Endodermal cell (in vitro differentiated cells): ENCODE data around the gene KDM1B. TPM values are rescaled to one million over a fixed set of nuclear protein-coding genes. Genes with fewer than 3 reads are reported as not detected.
A peak's percentile ranks its signal among the peaks of the same experiment; 100 is the strongest.
"Not testable (repeated sequence)": the region's sequence is repeated elsewhere in the genome, so short reads cannot be mapped to it uniquely, and the experiment has no call there.

Experiments used
- DNase-seq: peaks from one replicate; pipeline ENCODE4 v3.0.0-alpha.2; 2017
- H3K27ac ChIP-seq: 2 replicates; pipeline ENCODE4 v1.5.1; 2013; ENCODE audit warnings: mild to moderate bottlenecking, low read depth, low read length, moderate library complexity
- H3K27me3 ChIP-seq: 2 replicates; pipeline ENCODE4 v1.6.1; 2013; ENCODE audit warnings: mild to moderate bottlenecking, low read length, moderate library complexity; ENCODE audit not compliant: insufficient read depth, control insufficient read depth, poor library complexity, severe bottlenecking
- H3K36me3 ChIP-seq: 2 replicates; pipeline ENCODE4 v1.7.0; 2013; ENCODE audit warnings: mild to moderate bottlenecking, low read length, moderate library complexity; ENCODE audit not compliant: control insufficient read depth, insufficient read depth
- H3K4me1 ChIP-seq: one replicate; pipeline ENCODE4 v1.7.0; 2013; ENCODE audit warnings: low read length; ENCODE audit not compliant: control insufficient read depth, insufficient read depth
- H3K4me3 ChIP-seq: 2 replicates; pipeline ENCODE4 v1.5.1; 2013; ENCODE audit warnings: mild to moderate bottlenecking, low read length, moderate library complexity
- H3K9ac ChIP-seq: 2 replicates; pipeline ENCODE4 v1.6.1; 2013; ENCODE audit warnings: mild to moderate bottlenecking, low read length, moderate library complexity; ENCODE audit not compliant: poor library complexity, severe bottlenecking; ENCODE audit errors: extremely low read depth
- H3K9me3 ChIP-seq: 2 replicates; pipeline ENCODE4 v1.6.1; 2013; ENCODE audit warnings: mild to moderate bottlenecking, low read length, moderate library complexity; ENCODE audit not compliant: control insufficient read depth
- H3K27ac Mint-ChIP-seq: 2 replicates; pipeline ENCODE4 v1.8.0; 2020; ENCODE audit warnings: mixed read lengths
- H3K27me3 Mint-ChIP-seq: 2 replicates; pipeline ENCODE4 v1.8.0; 2021; ENCODE audit warnings: mild to moderate bottlenecking, mixed read lengths; ENCODE audit not compliant: insufficient read depth
- H3K36me3 Mint-ChIP-seq: 2 replicates; pipeline ENCODE4 v1.8.0; 2020; ENCODE audit warnings: low read depth, mixed read lengths
- H3K4me1 Mint-ChIP-seq: 2 replicates; pipeline ENCODE4 v1.8.0; 2020; ENCODE audit warnings: mixed read lengths
- H3K4me3 Mint-ChIP-seq: 2 replicates; pipeline ENCODE4 v1.8.0; 2020; ENCODE audit warnings: mild to moderate bottlenecking, moderate library complexity, mixed read lengths
- H3K9me3 Mint-ChIP-seq: 2 replicates; pipeline ENCODE4 v1.8.0; 2020; ENCODE audit warnings: mild to moderate bottlenecking, mixed read lengths
- CTCF ChIP-seq: fragments of 200-600 bp; sonication (generic); conservative IDR thresholded peaks from 2 replicates; pipeline ENCODE4 v1.5.0; 2021; ENCODE audit warnings: antibody characterized with exemption, mild to moderate bottlenecking
- WGBS, 2 experiments: methylation state at CpG; one replicate each; pipeline versions ENCODE4 v1.1.5 to v1.1.7; 2013; ENCODE audit warnings: missing lambda C conversion rate in 2 of 2, mixed read lengths in 1 of 2; ENCODE audit not compliant: insufficient coverage in 1 of 2, insufficient read length in 1 of 2; 5-methylcytosine and 5-hydroxymethylcytosine counted together
- total RNA-seq, 2 donors: library from RNA; stranded (reverse); fragmentation: NEBNext Ultra II Directional in 1 of 2; extraction: Animal tissue kit (Norgen Biotek cat#: 25700) in 1 of 2; gene quantifications; 2 replicates in 1 of 2; 3 replicates in 1 of 2; pipeline ENCODE4 v1.2.1, GENCODE V29; 2021

KDM1B gene
- total RNA-seq, 2 donors from 2014 or later, result 7.7 to 9.3 TPM

GRCh38 chr6:18168264-18168663, 13.0 kb downstream of the KDM1B start:
- Histone ChIP-seq H3K9me3 (peaks cover 17% of the 10 kb centered on the region), H3K27me3 (no peaks in the 10 kb centered on the region), H3K4me3 (peak overlapping the region; percentile 21), H3K36me3 (peaks cover 62% of the 10 kb centered on the region), H3K4me1 (no peaks in the 10 kb centered on the region), H3K27ac (no peak overlapping the region), H3K9ac (no peak overlapping the region)
- no peaks in the 10 kb centered on the region for H3K27me3 Mint-ChIP-seq
- 94 to 98% methylated on average over 2 to 3 of the region's 3 CpGs for WGBS, 2 experiments
- H3K4me1 Mint-ChIP-seq, result no peaks in the 10 kb centered on the region
- TF ChIP-seq CTCF, result no peak
- no peak for DNase-seq
- H3K4me3 Mint-ChIP-seq, result no peak overlapping the region
- peaks cover 14% of the 10 kb centered on the region for H3K9me3 Mint-ChIP-seq
- peaks cover 64% of the 10 kb centered on the region for H3K36me3 Mint-ChIP-seq
- H3K27ac Mint-ChIP-seq, result no peak overlapping the region

- TF ChIP-seq CTCF, result no peak
- no peak overlapping the region for H3K4me3 Mint-ChIP-seq
- Histone ChIP-seq H3K9me3 (peaks cover 17% of the 10 kb centered on the region), H3K4me3 (no peak overlapping the region), H3K27me3 (no peaks in the 10 kb centered on the region), H3K27ac (no peak overlapping the region), H3K4me1 (no peaks in the 10 kb centered on the region), H3K9ac (no peak overlapping the region), H3K36me3 (peaks cover 46% of the 10 kb centered on the region)
- H3K4me1 Mint-ChIP-seq, result peaks cover 4% of the 10 kb centered on the region
- no peak overlapping the region for H3K27ac Mint-ChIP-seq
- DNase-seq, result no peak
- peaks cover 28% of the 10 kb centered on the region for H3K9me3 Mint-ChIP-seq
- H3K36me3 Mint-ChIP-seq, result peaks cover 73% of the 10 kb centered on the region
- WGBS, 2 experiments, result 87 to 98% methylated on average over 4 to 6 of the region's 7 CpGs
- no peaks in the 10 kb centered on the region for H3K27me3 Mint-ChIP-seq
Observed at GRCh38 chr6:18171871-18172270, 16.6 kb downstream of the KDM1B start.

DNA sequence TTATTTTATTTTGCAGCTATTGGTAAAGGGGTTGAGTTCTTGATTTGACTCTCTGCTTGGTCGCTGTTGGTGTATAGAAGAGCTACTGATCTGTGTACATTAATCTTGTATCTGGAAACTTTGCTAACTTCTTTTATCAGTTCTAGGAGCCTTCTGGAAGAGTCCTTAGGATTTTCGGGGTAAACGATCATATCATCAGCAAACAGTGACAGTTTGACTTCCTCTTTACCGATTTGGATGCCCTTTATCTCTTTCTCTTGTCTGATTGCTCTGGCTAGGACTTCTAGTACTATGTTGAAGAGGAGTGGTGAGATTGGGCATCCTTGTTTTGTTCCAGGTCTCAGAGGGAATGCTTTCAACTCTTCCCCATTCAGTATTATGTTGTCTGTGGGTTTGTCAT, 21.0 kb downstream of the KDM1B start:
- 92 to 100% methylated on average over 2 to 4 of the region's 4 CpGs for WGBS, 2 experiments
- H3K27ac ChIP-seq, H3K4me1 Mint-ChIP-seq, H3K27ac Mint-ChIP-seq, H3K27me3 Mint-ChIP-seq, H3K9me3 ChIP-seq, H3K4me1 ChIP-seq, H3K4me3 Mint-ChIP-seq, DNase-seq, H3K9ac ChIP-seq, H3K4me3 ChIP-seq, H3K27me3 ChIP-seq: not testable (repeated sequence)
- peaks cover 21% of the 10 kb centered on the region for H3K36me3 ChIP-seq
- Mint-ChIP-seq H3K36me3 (peaks cover 63% of the 10 kb centered on the region), H3K9me3 (peaks cover 15% of the 10 kb centered on the region)
